GM12878 (cell line): ENCODE measurements around the gene NKX1-1.

Source experiments
- BRCA1 ChIP-seq: IDR thresholded peaks from 2 replicates; pipeline ENCODE4 v1.6.1; 2011; ENCODE audit warnings: low read depth, low read length, improper control_type of control experiment
- CEBPB ChIP-seq, 2 experiments: fragments of 150-350 bp in 1 of 2; IDR thresholded peaks; 2 replicates each; pipeline ENCODE4 v1.6.1; 2012 to 2014; ENCODE audit warnings: low read depth in 2 of 2, low read length in 2 of 2, borderline replicate concordance in 1 of 2, inconsistent platforms in 1 of 2
- CTCF ChIP-seq, 3 experiments: IDR thresholded peaks in 2 of 3; conservative IDR thresholded peaks in 1 of 3; 2 replicates each; pipeline ENCODE4 v1.5.1; 2011; ENCODE audit warnings: low read depth in 3 of 3, low read length in 3 of 3, mild to moderate bottlenecking in 3 of 3, control low read depth in 2 of 3, moderate library complexity in 2 of 3, inconsistent platforms in 1 of 3, mixed read lengths in 1 of 3; ENCODE audit not compliant: control insufficient read depth in 2 of 3, insufficient read depth in 1 of 3; ENCODE audit errors: extremely low read depth in 1 of 3
- EP300 ChIP-seq, 2 experiments: fragments of 150-350 bp in 1 of 2; IDR thresholded peaks; 2 replicates each; pipeline ENCODE4 v1.6.1; 2011 to 2012; ENCODE audit warnings: low read depth in 2 of 2, low read length in 2 of 2, borderline replicate concordance in 1 of 2, improper control_type of control experiment in 1 of 2, inconsistent platforms in 1 of 2; ENCODE audit not compliant: control insufficient read depth in 1 of 2
- POLR2AphosphoS5 ChIP-seq: IDR thresholded peaks from 2 replicates; pipeline ENCODE4 v1.6.1; 2011; ENCODE audit warnings: mild to moderate bottlenecking, low read length, inconsistent platforms
- RBBP5 ChIP-seq: fragments of 200-600 bp; sonication (generic); conservative IDR thresholded peaks from 2 replicates; pipeline ENCODE4 v1.6.1; 2016
- REST ChIP-seq: IDR thresholded peaks from 2 replicates; pipeline ENCODE4 v1.6.1; 2012; ENCODE audit warnings: mild to moderate bottlenecking, low read depth, low read length
- SMARCA5 ChIP-seq: fragments of 450-650 bp; IDR thresholded peaks from 2 replicates; pipeline ENCODE4 v1.6.1; 2017; ENCODE audit warnings: mild to moderate bottlenecking
- SRF ChIP-seq, 2 experiments: IDR thresholded peaks; 2 replicates each; pipeline ENCODE4 v1.6.1; 2011; ENCODE audit warnings: low read depth in 2 of 2, low read length in 2 of 2, mild to moderate bottlenecking in 1 of 2, moderate library complexity in 1 of 2
- USF1 ChIP-seq: IDR thresholded peaks from 2 replicates; pipeline ENCODE4 v1.6.1; 2011; ENCODE audit warnings: borderline replicate concordance, low read depth, mild to moderate bottlenecking, moderate library complexity, mixed read lengths, low read length; ENCODE audit not compliant: insufficient read depth; ENCODE audit errors: extremely low read length
- YY1 ChIP-seq: IDR thresholded peaks from 2 replicates; pipeline ENCODE4 v1.6.1; 2011; ENCODE audit warnings: low read depth, mild to moderate bottlenecking, low read length
- ZSCAN29 ChIP-seq: fragments of 450-650 bp; IDR thresholded peaks from 2 replicates; pipeline ENCODE4 v1.6.1; 2017; ENCODE audit warnings: mild to moderate bottlenecking, moderate library complexity

GRCh38 chr4:1414831-1415680 lies 8.8 kb upstream of the NKX1-1 start:
- no peak for TF ChIP-seq POLR2AphosphoS5
- TF ChIP-seq CTCF (IDR thresholded peaks at IDR 0.05 in 2 of 3, conservative IDR thresholded peaks at IDR 0.05 in 1 of 3; ENCODE audit: control insufficient read depth in 2 of 3, extremely low read depth in 1 of 3, insufficient read depth in 1 of 3, low read depth in 3 of 3, low read length in 3 of 3): no peak
- no peak for TF ChIP-seq SRF (IDR thresholded peaks at IDR 0.05; ENCODE audit: low read depth in 2 of 2, low read length in 2 of 2)
- TF ChIP-seq BRCA1: no peak
- no peak for TF ChIP-seq REST
- TF ChIP-seq EP300 (IDR thresholded peaks at IDR 0.05; ENCODE audit: borderline replicate concordance in 1 of 2, control insufficient read depth in 1 of 2, low read depth in 2 of 2, low read length in 2 of 2): no peak
- TF ChIP-seq CEBPB (IDR thresholded peaks at IDR 0.05; ENCODE audit: borderline replicate concordance in 1 of 2, low read depth in 2 of 2, low read length in 2 of 2): no peak
- no peak for TF ChIP-seq USF1
- no peak for TF ChIP-seq YY1
- no peak for TF ChIP-seq ZSCAN29
- TF ChIP-seq SMARCA5: no peak
- TF ChIP-seq RBBP5: no peak
